Measurements from ENCODE around the gene DAAM2.

The DAAM2 gene

GRCh38 chr6:39834866-39835265 lies 42.7 kb downstream of the DAAM2 start:
- DNase-seq (ENCODE audit: insufficient read length, low spot score) (no peak), FAIRE-seq (no peak)
- no peak for TF ChIP-seq TAF1 (IDR thresholded peaks at IDR 0.05; ENCODE audit: low read depth, low read length)

DNA sequence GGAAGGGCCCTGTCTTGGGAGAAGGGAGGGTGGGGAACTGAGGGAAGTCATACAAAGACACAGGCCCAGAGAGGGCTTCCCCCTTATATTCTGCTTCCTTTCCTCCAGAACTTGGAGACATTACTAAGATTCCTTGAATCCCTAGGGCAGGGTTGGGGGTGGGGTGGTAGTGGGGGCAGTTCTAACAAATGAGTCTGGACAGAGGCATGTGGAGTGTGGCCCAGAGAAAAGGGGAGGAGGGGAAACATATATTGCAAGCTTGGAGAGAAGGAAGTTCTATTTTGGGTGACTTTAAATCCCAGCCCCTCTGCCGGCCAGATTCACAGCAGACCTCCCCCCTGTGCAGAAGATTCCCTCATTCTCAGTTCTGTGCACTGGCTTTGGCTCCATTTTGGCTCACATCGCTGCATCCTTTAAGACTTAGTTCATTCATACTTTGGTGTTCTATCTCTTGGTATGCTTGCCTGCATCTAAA lies 43.7 kb downstream of the DAAM2 start:
- TF ChIP-seq POLR2A (IDR thresholded peaks at IDR 0.05; ENCODE audit: low read depth, low read length) (no peak), POU2F2 (IDR thresholded peaks at IDR 0.05; ENCODE audit: low read depth, low read length) (no peak), SPI1 (IDR thresholded peaks at IDR 0.05; ENCODE audit: low read depth, low read length) (no peak), PAX5 (IDR thresholded peaks at IDR 0.05; ENCODE audit: insufficient read depth, low read length, severe bottlenecking) (no peak), POLR2AphosphoS5 (IDR thresholded peaks at IDR 0.05; ENCODE audit: low read depth, low read length) (no peak), TAF1 (IDR thresholded peaks at IDR 0.05; ENCODE audit: low read depth, low read length) (no peak)
- no peak for DNase-seq (ENCODE audit: insufficient read length, low spot score)
- no peak for FAIRE-seq

DNA sequence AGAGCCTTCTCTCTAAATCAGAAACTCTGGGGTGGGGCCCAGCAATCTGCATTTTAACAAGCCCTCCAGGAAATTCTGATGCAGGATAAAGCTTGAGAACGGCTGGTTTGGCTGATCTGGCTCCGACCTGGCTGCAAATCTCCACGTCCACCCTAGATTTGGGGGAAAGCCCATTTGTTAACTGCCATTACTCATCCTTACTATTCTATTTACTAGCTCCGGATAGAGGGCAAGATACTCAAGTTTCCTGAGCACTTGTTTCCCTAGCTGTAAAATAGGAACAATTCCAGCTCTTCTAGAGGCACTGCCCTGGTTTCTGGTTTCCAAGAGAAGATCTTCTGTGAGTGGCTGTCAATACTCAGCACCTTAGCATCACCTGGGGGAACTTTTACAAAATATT lies 44.4 kb downstream of the DAAM2 start:
- no peak for TF ChIP-seq SPI1 (IDR thresholded peaks at IDR 0.05; ENCODE audit: low read depth, low read length)
- TF ChIP-seq POLR2A (IDR thresholded peaks at IDR 0.05; ENCODE audit: low read depth, low read length) = no peak
- no peak for TF ChIP-seq PAX5 (IDR thresholded peaks at IDR 0.05; ENCODE audit: insufficient read depth, low read length, severe bottlenecking)
- TF ChIP-seq POLR2AphosphoS5 (IDR thresholded peaks at IDR 0.05; ENCODE audit: low read depth, low read length) = no peak
- no peak for TF ChIP-seq POU2F2 (IDR thresholded peaks at IDR 0.05; ENCODE audit: low read depth, low read length)
- FAIRE-seq (no peak), DNase-seq (ENCODE audit: insufficient read length, low spot score) (no peak)

GRCh38 chr6:39839445-39839844 lies 47.3 kb downstream of the DAAM2 start:
- TF ChIP-seq PAX5 (IDR thresholded peaks at IDR 0.05; ENCODE audit: insufficient read depth, low read length, severe bottlenecking) = no peak
- TF ChIP-seq POU2F2 (IDR thresholded peaks at IDR 0.05; ENCODE audit: low read depth, low read length) = no peak
- no peak for TF ChIP-seq POLR2A (IDR thresholded peaks at IDR 0.05; ENCODE audit: low read depth, low read length)
- TF ChIP-seq SPI1 (IDR thresholded peaks at IDR 0.05; ENCODE audit: low read depth, low read length) = no peak
- TF ChIP-seq POLR2AphosphoS5 (IDR thresholded peaks at IDR 0.05; ENCODE audit: low read depth, low read length) = no peak
- no peak for TF ChIP-seq TAF1 (IDR thresholded peaks at IDR 0.05; ENCODE audit: low read depth, low read length)
- FAIRE-seq = no peak
- DNase-seq (ENCODE audit: insufficient read length, low spot score) = no peak

GRCh38 chr6:39840781-39841180 lies 48.6 kb downstream of the DAAM2 start:
- FAIRE-seq (no peak), DNase-seq (ENCODE audit: insufficient read length, low spot score) (no peak)
- TF ChIP-seq PAX5 (IDR thresholded peaks at IDR 0.05; ENCODE audit: insufficient read depth, low read length, severe bottlenecking) = no peak

DNA sequence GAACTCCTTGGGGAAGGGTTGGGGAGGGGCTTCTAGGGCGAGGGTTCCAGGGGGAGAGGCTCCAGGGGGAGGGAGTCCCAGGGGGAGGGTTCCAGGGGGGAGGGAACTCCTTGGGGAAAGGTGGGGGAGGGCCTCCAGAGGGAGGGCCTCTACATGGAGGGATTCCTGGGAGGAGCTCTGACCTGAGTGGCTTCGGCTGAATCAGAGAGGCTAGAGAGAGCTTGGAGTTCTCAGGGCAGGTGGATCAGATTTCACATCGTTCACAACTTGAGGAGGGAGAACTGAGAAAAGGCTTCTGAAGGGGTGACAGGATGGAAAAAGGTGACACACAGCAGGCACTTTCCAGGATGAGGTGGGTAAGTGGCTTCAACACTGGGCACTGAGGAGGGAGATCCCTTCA lies 49.1 kb downstream of the DAAM2 start:
- FAIRE-seq (no peak), DNase-seq (ENCODE audit: insufficient read length, low spot score) (no peak)
- TF ChIP-seq PAX5 (IDR thresholded peaks at IDR 0.05; ENCODE audit: insufficient read depth, low read length, severe bottlenecking) (no peak), POU2F2 (IDR thresholded peaks at IDR 0.05; ENCODE audit: low read depth, low read length) (no peak), TAF1 (IDR thresholded peaks at IDR 0.05; ENCODE audit: low read depth, low read length) (no peak), POLR2A (IDR thresholded peaks at IDR 0.05; ENCODE audit: low read depth, low read length) (no peak), POLR2AphosphoS5 (IDR thresholded peaks at IDR 0.05; ENCODE audit: low read depth, low read length) (no peak), SPI1 (IDR thresholded peaks at IDR 0.05; ENCODE audit: low read depth, low read length) (no peak)

GRCh38 chr6:39841923-39842322 lies 49.7 kb downstream of the DAAM2 start:
- TF ChIP-seq POLR2AphosphoS5 (IDR thresholded peaks at IDR 0.05; ENCODE audit: low read depth, low read length) = no peak
- TF ChIP-seq SPI1 (IDR thresholded peaks at IDR 0.05; ENCODE audit: low read depth, low read length) = no peak
- DNase-seq (ENCODE audit: insufficient read length, low spot score) = no peak
- FAIRE-seq = no peak

- no peak for DNase-seq (ENCODE audit: insufficient read length, low spot score)
- no peak for FAIRE-seq
- TF ChIP-seq POLR2A (IDR thresholded peaks at IDR 0.05; ENCODE audit: low read depth, low read length) = no peak
- no peak for TF ChIP-seq TAF1 (IDR thresholded peaks at IDR 0.05; ENCODE audit: low read depth, low read length)
- TF ChIP-seq SPI1 (IDR thresholded peaks at IDR 0.05; ENCODE audit: low read depth, low read length) = no peak
- no peak for TF ChIP-seq PAX5 (IDR thresholded peaks at IDR 0.05; ENCODE audit: insufficient read depth, low read length, severe bottlenecking)
- no peak for TF ChIP-seq POU2F2 (IDR thresholded peaks at IDR 0.05; ENCODE audit: low read depth, low read length)
- no peak for TF ChIP-seq POLR2AphosphoS5 (IDR thresholded peaks at IDR 0.05; ENCODE audit: low read depth, low read length)
Measured at GRCh38 chr6:39843305-39844020, 51.3 kb downstream of the DAAM2 start.

DNA sequence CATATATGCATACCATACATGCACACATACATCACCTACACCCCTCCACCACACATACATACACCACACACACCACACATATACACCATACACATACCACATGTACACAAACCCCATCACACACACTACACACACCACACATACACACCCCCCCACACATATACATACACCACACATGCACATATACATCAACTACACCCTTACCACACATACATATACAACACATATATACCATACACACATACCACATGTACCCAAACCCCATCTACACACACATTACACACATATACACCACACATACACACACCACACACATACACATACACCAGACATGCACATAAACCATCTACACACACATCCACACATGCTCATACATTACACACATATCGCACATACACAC lies 52.7 kb downstream of the DAAM2 start:
- DNase-seq (ENCODE audit: insufficient read length, low spot score) (no peak), FAIRE-seq (no peak)
- TF ChIP-seq POLR2A (IDR thresholded peaks at IDR 0.05; ENCODE audit: low read depth, low read length) (no peak), SPI1 (IDR thresholded peaks at IDR 0.05; ENCODE audit: low read depth, low read length) (no peak)

- no peak for DNase-seq (ENCODE audit: insufficient read length, low spot score)
- FAIRE-seq = no peak
- TF ChIP-seq SPI1 (IDR thresholded peaks at IDR 0.05; ENCODE audit: low read depth, low read length) (no peak), PAX5 (IDR thresholded peaks at IDR 0.05; ENCODE audit: insufficient read depth, low read length, severe bottlenecking) (no peak), POLR2AphosphoS5 (IDR thresholded peaks at IDR 0.05; ENCODE audit: low read depth, low read length) (no peak), TAF1 (IDR thresholded peaks at IDR 0.05; ENCODE audit: low read depth, low read length) (no peak), POU2F2 (IDR thresholded peaks at IDR 0.05; ENCODE audit: low read depth, low read length) (no peak)
Measured at GRCh38 chr6:39847221-39847620, 55.0 kb downstream of the DAAM2 start.

DNA sequence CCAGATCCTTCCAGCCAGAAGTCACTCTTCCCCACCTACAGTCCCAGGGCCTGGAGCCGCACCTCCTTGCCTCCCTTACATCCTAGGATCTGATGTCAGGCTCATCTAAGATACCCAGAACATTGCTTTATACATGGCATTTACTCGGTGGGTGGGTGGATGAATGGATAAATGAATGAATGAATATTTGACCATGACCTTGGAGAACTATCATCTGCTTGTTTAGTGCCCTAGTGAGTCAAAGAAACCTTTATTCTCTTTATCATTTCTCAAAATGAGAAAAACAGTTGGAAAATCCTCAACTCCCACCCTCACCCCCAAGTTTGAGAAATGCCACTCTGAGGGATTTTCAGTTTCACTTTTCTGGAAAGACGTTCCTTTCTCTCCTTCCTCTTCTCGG lies 56.0 kb downstream of the DAAM2 start:
- TF ChIP-seq PAX5 (IDR thresholded peaks at IDR 0.05; ENCODE audit: insufficient read depth, low read length, severe bottlenecking) (no peak), TAF1 (IDR thresholded peaks at IDR 0.05; ENCODE audit: low read depth, low read length) (no peak), POLR2AphosphoS5 (IDR thresholded peaks at IDR 0.05; ENCODE audit: low read depth, low read length) (no peak), POU2F2 (IDR thresholded peaks at IDR 0.05; ENCODE audit: low read depth, low read length) (no peak), SPI1 (IDR thresholded peaks at IDR 0.05; ENCODE audit: low read depth, low read length) (no peak), POLR2A (IDR thresholded peaks at IDR 0.05; ENCODE audit: low read depth, low read length) (no peak)
- DNase-seq (ENCODE audit: insufficient read length, low spot score) (no peak), FAIRE-seq (no peak)

All from GM12891 (cell line).